Liver (tissue), 9 donors: ENCODE results near the gene ARHGDIB. TPM values are rescaled to one million over a fixed set of nuclear protein-coding genes. Genes with fewer than 3 reads are reported as not detected.

Experiments
- DNase-seq: peaks from one replicate; pipeline ENCODE4 v3.0.0-alpha.2; 2017; ENCODE audit warnings: low spot score
- H3K27ac ChIP-seq, 2 donors: one replicate each; pipeline ENCODE4 v1.7.0; 2013; ENCODE audit warnings: inconsistent platforms in 2 of 2, low read length in 2 of 2, control low read depth in 1 of 2, low read depth in 1 of 2, mild to moderate bottlenecking in 1 of 2
- H3K27me3 ChIP-seq, 4 donors: one replicate each; pipeline versions ENCODE4 v1.6.1 to v1.7.0; 2013; ENCODE audit warnings: low read length in 3 of 4, inconsistent platforms in 1 of 4, mild to moderate bottlenecking in 1 of 4, moderate library complexity in 1 of 4; ENCODE audit not compliant: control insufficient read depth in 4 of 4, insufficient read depth in 4 of 4
- H3K36me3 ChIP-seq, 4 donors: one replicate each; pipeline versions ENCODE4 v1.6.1 to v1.7.0; 2013; ENCODE audit warnings: low read length in 3 of 4, mild to moderate bottlenecking in 3 of 4, low read depth in 1 of 4, moderate library complexity in 1 of 4; ENCODE audit not compliant: control insufficient read depth in 4 of 4, insufficient read depth in 3 of 4
- H3K4me1 ChIP-seq, 4 donors: one replicate each; pipeline versions ENCODE4 v1.6.1 to v1.7.0; 2013; ENCODE audit warnings: low read length in 3 of 4, mild to moderate bottlenecking in 3 of 4, moderate library complexity in 1 of 4; ENCODE audit not compliant: control insufficient read depth in 4 of 4, insufficient read depth in 4 of 4
- H3K4me3 ChIP-seq, 3 donors: one replicate each; pipeline versions ENCODE4 v1.6.1 to v1.7.0; 2013; ENCODE audit warnings: low read length in 3 of 3, control low read depth in 1 of 3, low read depth in 1 of 3, mild to moderate bottlenecking in 1 of 3
- H3K9ac ChIP-seq, 2 donors: one replicate each; pipeline ENCODE4 v1.7.0; 2013; ENCODE audit warnings: low read length in 2 of 2, mild to moderate bottlenecking in 2 of 2, moderate library complexity in 2 of 2, control low read depth in 1 of 2, low read depth in 1 of 2
- H3K9me3 ChIP-seq, 4 donors: one replicate each; pipeline versions ENCODE4 v1.6.1 to v1.7.0; 2013; ENCODE audit warnings: low read length in 3 of 4; ENCODE audit not compliant: control insufficient read depth in 4 of 4
- ATF3 ChIP-seq: IDR thresholded peaks from 2 replicates; pipeline ENCODE4 v1.6.1; 2016; ENCODE audit warnings: antibody characterized with exemption
- CTCF ChIP-seq: fragments of 150-350 bp; IDR thresholded peaks from 2 replicates; pipeline ENCODE4 v1.5.1; 2017; ENCODE audit warnings: improper control_type of control experiment, low read depth, low read length; ENCODE audit not compliant: missing input control
- EGR1 ChIP-seq, 2 donors: IDR thresholded peaks; 2 replicates each; pipeline ENCODE4 v1.6.1; 2016 to 2018; ENCODE audit warnings: antibody characterized with exemption in 2 of 2, low read depth in 2 of 2
- FOXA1 ChIP-seq: IDR thresholded peaks from 2 replicates; pipeline ENCODE4 v1.6.1; 2016; ENCODE audit warnings: antibody characterized with exemption
- GABPA ChIP-seq, 2 donors: IDR thresholded peaks in 1 of 2; conservative IDR thresholded peaks in 1 of 2; 2 replicates each; pipeline ENCODE4 v1.6.1; 2016; ENCODE audit warnings: antibody characterized with exemption in 2 of 2, mild to moderate bottlenecking in 1 of 2, moderate library complexity in 1 of 2
- HNF4A ChIP-seq, 2 donors: conservative IDR thresholded peaks; 2 replicates each; pipeline ENCODE4 v1.6.1; 2016; ENCODE audit warnings: antibody characterized with exemption in 2 of 2, mild to moderate bottlenecking in 2 of 2
- HNF4G ChIP-seq: IDR thresholded peaks from 2 replicates; pipeline ENCODE4 v1.6.1; 2016; ENCODE audit warnings: antibody characterized with exemption
- JUND ChIP-seq, 2 donors: IDR thresholded peaks; 2 replicates each; pipeline ENCODE4 v1.6.1; 2016; ENCODE audit warnings: antibody characterized with exemption in 2 of 2
- MAX ChIP-seq: IDR thresholded peaks from 2 replicates; pipeline ENCODE4 v1.6.1; 2016; ENCODE audit warnings: antibody characterized with exemption
- NR2F2 ChIP-seq: IDR thresholded peaks from 2 replicates; pipeline ENCODE4 v1.6.1; 2016; ENCODE audit warnings: antibody characterized with exemption
- RAD21 ChIP-seq, 2 donors: IDR thresholded peaks; 2 replicates each; pipeline ENCODE4 v1.6.1; 2016; ENCODE audit warnings: antibody characterized with exemption in 2 of 2, mild to moderate bottlenecking in 2 of 2
- REST ChIP-seq: IDR thresholded peaks from 2 replicates; pipeline ENCODE4 v1.6.1; 2016; ENCODE audit warnings: antibody characterized with exemption, mild to moderate bottlenecking
- RXRA ChIP-seq, 2 donors: IDR thresholded peaks; 2 replicates each; pipeline ENCODE4 v1.6.1; 2017 to 2018; ENCODE audit warnings: antibody characterized with exemption in 2 of 2, mild to moderate bottlenecking in 1 of 2
- SP1 ChIP-seq: IDR thresholded peaks from 2 replicates; pipeline ENCODE4 v1.6.1; 2018; ENCODE audit warnings: antibody characterized with exemption, mild to moderate bottlenecking
- TAF1 ChIP-seq: conservative IDR thresholded peaks from 2 replicates; pipeline ENCODE4 v1.6.1; 2016; ENCODE audit warnings: antibody characterized with exemption, mild to moderate bottlenecking
- YY1 ChIP-seq: IDR thresholded peaks from 2 replicates; pipeline ENCODE4 v1.6.1; 2016; ENCODE audit warnings: antibody characterized with exemption, mild to moderate bottlenecking
- ZBTB33 ChIP-seq: IDR thresholded peaks from 2 replicates; pipeline ENCODE4 v1.6.1; 2016; ENCODE audit warnings: antibody characterized with exemption
- WGBS: extraction: QIAGEN DNeasy Blood & Tissue Kit; methylation state at CpG from one replicate; pipeline ENCODE4 v1.1.7; 2013; 5-methylcytosine and 5-hydroxymethylcytosine counted together
- polyA plus RNA-seq, 2 donors: library from polyadenylated mRNA; stranded (reverse) in 1 of 2; unstranded in 1 of 2; fragments of 200-250 nt in 1 of 2; fragments of >200 nt in 1 of 2; fragmentation: Nextera tagmentation in 1 of 2; extraction: Ambion mirVana in 1 of 2; gene quantifications; one replicate each; pipeline versions ENCODE4 v1.2.1 to v1.2.3, GENCODE V29; 2013 to 2015
- total RNA-seq, 2 donors: library from RNA; depleted of rRNA; stranded (reverse); fragments of >200 nt; gene quantifications; one replicate each; pipeline ENCODE4 v1.2.3, GENCODE V29; 2014
- donor health status: healthy.
- donor health status: healthy.
- donor health status: healthy.
- donor health status: healthy.
- donor health status: healthy.

ARHGDIB gene
- total and polyA plus RNA-seq, 4 donors = 36.3 to 66.9 (median 47.5) TPM

GRCh38 chr12:14927267-14927666 is 34.1 kb downstream of the ARHGDIB start:
- Histone ChIP-seq H3K27me3 (no peaks in the 10 kb centered on the region), H3K4me1 (no peaks in the 10 kb centered on the region), H3K4me3 (no peak overlapping the region), H3K9me3 (no peaks in the 10 kb centered on the region), H3K36me3 (no peaks in the 10 kb centered on the region), H3K9ac (no peak overlapping the region), H3K27ac (no peak overlapping the region)
- TF ChIP-seq EGR1 (IDR thresholded peaks at IDR 0.05; ENCODE audit: low read depth in 2 of 2) (no peak), NR2F2 (no peak), JUND (IDR thresholded peaks at IDR 0.05) (no peak), HNF4G (no peak)
- WGBS = 97% methylated on average over 3 of the region's 3 CpGs
- no peak for DNase-seq

GRCh38 chr12:14924541-14924940 is 36.9 kb downstream of the ARHGDIB start:
- 95% methylated on average over 3 of the region's 3 CpGs for WGBS
- Histone ChIP-seq H3K4me3 (no peak overlapping the region), H3K9ac (no peak overlapping the region), H3K27ac (no peak overlapping the region), H3K36me3 (no peaks in the 10 kb centered on the region), H3K9me3 (no peaks in the 10 kb centered on the region), H3K4me1 (no peaks in the 10 kb centered on the region), H3K27me3 (no peaks in the 10 kb centered on the region)
- no peak for TF ChIP-seq TAF1
- no peak for TF ChIP-seq SP1
- no peak for TF ChIP-seq FOXA1
- no peak for TF ChIP-seq MAX
- TF ChIP-seq CTCF = no peak
- TF ChIP-seq HNF4A (conservative IDR thresholded peaks at IDR 0.05) = no peak
- no peak for TF ChIP-seq JUND (IDR thresholded peaks at IDR 0.05)
- TF ChIP-seq RXRA (IDR thresholded peaks at IDR 0.05) = no peak
- TF ChIP-seq GABPA (IDR thresholded peaks at IDR 0.05 in 1 of 2, conservative IDR thresholded peaks at IDR 0.05 in 1 of 2) = no peak
- TF ChIP-seq YY1 = no peak
- no peak for TF ChIP-seq HNF4G
- TF ChIP-seq EGR1 (IDR thresholded peaks at IDR 0.05; ENCODE audit: low read depth in 2 of 2) = no peak
- DNase-seq = no peak

GRCh38 chr12:14923944-14924343 is 37.5 kb downstream of the ARHGDIB start:
- Histone ChIP-seq H3K4me1 (no peaks in the 10 kb centered on the region), H3K9me3 (no peaks in the 10 kb centered on the region), H3K4me3 (no peak overlapping the region), H3K27me3 (no peaks in the 10 kb centered on the region), H3K9ac (no peak overlapping the region), H3K36me3 (no peaks in the 10 kb centered on the region), H3K27ac (no peak overlapping the region)
- TF ChIP-seq RAD21 (IDR thresholded peaks at IDR 0.05) = no peak
- TF ChIP-seq ATF3 = no peak
- no peak for TF ChIP-seq ZBTB33
- no peak for TF ChIP-seq RXRA (IDR thresholded peaks at IDR 0.05)
- TF ChIP-seq JUND (IDR thresholded peaks at IDR 0.05) = no peak
- TF ChIP-seq FOXA1 = no peak
- TF ChIP-seq CTCF = no peak
- no peak for TF ChIP-seq HNF4A (conservative IDR thresholded peaks at IDR 0.05)
- TF ChIP-seq REST = no peak
- DNase-seq = no peak
- WGBS = 93% methylated on average over 2 of the region's 2 CpGs
